GM12878 (cell line): ENCODE results near the gene NMB. TPM values are rescaled to one million over a fixed set of nuclear protein-coding genes. Genes with fewer than 3 reads are reported as not detected.

Experiments
- BHLHE40 ChIP-seq, 2 experiments: fragments of 450-650 bp in 1 of 2; IDR thresholded peaks; 2 replicates each; pipeline ENCODE4 v1.6.1; 2011 to 2017; ENCODE audit warnings: low read depth in 2 of 2, borderline replicate concordance in 1 of 2, improper control_type of control experiment in 1 of 2, low read length in 1 of 2, mild to moderate bottlenecking in 1 of 2
- EGR1 ChIP-seq, 2 experiments: IDR thresholded peaks; 1 replicate in 1 of 2; 2 replicates in 1 of 2; pipeline ENCODE4 v1.6.1; 2011 to 2012; ENCODE audit warnings: low read depth in 2 of 2, low read length in 2 of 2, borderline replicate concordance in 1 of 2, mild to moderate bottlenecking in 1 of 2, moderate library complexity in 1 of 2
- GATAD2B ChIP-seq: fragments of 450-650 bp; conservative IDR thresholded peaks from 2 replicates; pipeline ENCODE4 v1.6.1; 2017; ENCODE audit warnings: low read depth, mild to moderate bottlenecking, moderate library complexity
- HDAC6 ChIP-seq: fragments of 200-600 bp; sonication (generic); IDR thresholded peaks from one replicate; pipeline ENCODE4 v1.8.0; 2017; ENCODE audit warnings: antibody characterized with exemption; ENCODE audit not compliant: unreplicated experiment
- HDGF ChIP-seq: fragments of 450-650 bp; IDR thresholded peaks from 2 replicates; pipeline ENCODE4 v1.6.1; 2016; ENCODE audit warnings: antibody characterized with exemption
- MEF2B ChIP-seq: fragments of 450-650 bp; IDR thresholded peaks from 2 replicates; pipeline ENCODE4 v1.6.1; 2018; ENCODE audit warnings: mild to moderate bottlenecking, moderate library complexity; ENCODE audit not compliant: partially characterized antibody, poor library complexity, severe bottlenecking
- NFYA ChIP-seq: IDR thresholded peaks from 2 replicates; pipeline ENCODE4 v1.6.1; 2011; ENCODE audit warnings: low read depth, mild to moderate bottlenecking, low read length, improper control_type of control experiment, borderline replicate concordance
- NKRF ChIP-seq: fragments of 450-650 bp; conservative IDR thresholded peaks from 2 replicates; pipeline ENCODE4 v1.6.1; 2017; ENCODE audit warnings: mild to moderate bottlenecking, moderate library complexity
- POLR2A ChIP-seq: IDR thresholded peaks from 2 replicates; pipeline ENCODE4 v1.6.1; 2011; ENCODE audit warnings: low read depth, mild to moderate bottlenecking, low read length
- POLR2AphosphoS2 ChIP-seq: IDR thresholded peaks from 2 replicates; pipeline ENCODE4 v1.6.1; 2011; ENCODE audit warnings: low read depth, mild to moderate bottlenecking, low read length, improper control_type of control experiment, moderate library complexity
- STAT3 ChIP-seq: IDR thresholded peaks from 2 replicates; pipeline ENCODE4 v1.6.1; 2011; ENCODE audit warnings: low read depth, low read length, improper control_type of control experiment
- TCF3 ChIP-seq: IDR thresholded peaks from 2 replicates; pipeline ENCODE4 v1.6.1; 2012; ENCODE audit warnings: low read depth, mild to moderate bottlenecking, low read length, borderline replicate concordance; ENCODE audit not compliant: insufficient read depth
- ZBTB40 ChIP-seq: fragments of 450-650 bp; IDR thresholded peaks from 2 replicates; pipeline ENCODE4 v1.6.1; 2016; ENCODE audit warnings: mild to moderate bottlenecking, moderate library complexity, borderline replicate concordance
- ZNF384 ChIP-seq: IDR thresholded peaks from 2 replicates; pipeline ENCODE4 v1.6.1; 2012; ENCODE audit warnings: low read depth, mild to moderate bottlenecking, low read length, improper control_type of control experiment, borderline replicate concordance
- polyA plus RNA-seq, 11 experiments: library from polyadenylated mRNA; depleted of rRNA in 4 of 11; unstranded in 6 of 11; stranded (reverse) in 5 of 11; fragments of >200 nt; fragmentation: Nextera tagmentation in 4 of 11; fragmentation: Illumina TruSeq in 1 of 11; extraction: Ambion mirVana in 4 of 11; extraction: Trizol in 1 of 11; gene quantifications; 1 replicate in 1 of 11; 2 replicates in 10 of 11; pipeline versions ENCODE4 v1.2.1 to v1.2.3, GENCODE V29; 2011 to 2016; ENCODE audit warnings: inconsistent platforms in 2 of 11, missing spikeins in 2 of 11, low read depth in 1 of 11
- total RNA-seq, 4 experiments: library from RNA; depleted of rRNA in 3 of 4; stranded (reverse); fragments of >200 nt in 3 of 4; fragmentation: Illumina TruSeq in 1 of 4; extraction: Trizol in 1 of 4; gene quantifications; 2 replicates each; pipeline versions ENCODE4 v1.2.1 to v1.2.3, GENCODE V29; 2013 to 2021

NMB gene
- total and polyA plus RNA-seq, 10 of the 15 experiments (the other 5 are each of a cell fraction or from before 2014, with no cell fraction given), result 0.32 to 4.1 (median 1.6) TPM

DNA sequence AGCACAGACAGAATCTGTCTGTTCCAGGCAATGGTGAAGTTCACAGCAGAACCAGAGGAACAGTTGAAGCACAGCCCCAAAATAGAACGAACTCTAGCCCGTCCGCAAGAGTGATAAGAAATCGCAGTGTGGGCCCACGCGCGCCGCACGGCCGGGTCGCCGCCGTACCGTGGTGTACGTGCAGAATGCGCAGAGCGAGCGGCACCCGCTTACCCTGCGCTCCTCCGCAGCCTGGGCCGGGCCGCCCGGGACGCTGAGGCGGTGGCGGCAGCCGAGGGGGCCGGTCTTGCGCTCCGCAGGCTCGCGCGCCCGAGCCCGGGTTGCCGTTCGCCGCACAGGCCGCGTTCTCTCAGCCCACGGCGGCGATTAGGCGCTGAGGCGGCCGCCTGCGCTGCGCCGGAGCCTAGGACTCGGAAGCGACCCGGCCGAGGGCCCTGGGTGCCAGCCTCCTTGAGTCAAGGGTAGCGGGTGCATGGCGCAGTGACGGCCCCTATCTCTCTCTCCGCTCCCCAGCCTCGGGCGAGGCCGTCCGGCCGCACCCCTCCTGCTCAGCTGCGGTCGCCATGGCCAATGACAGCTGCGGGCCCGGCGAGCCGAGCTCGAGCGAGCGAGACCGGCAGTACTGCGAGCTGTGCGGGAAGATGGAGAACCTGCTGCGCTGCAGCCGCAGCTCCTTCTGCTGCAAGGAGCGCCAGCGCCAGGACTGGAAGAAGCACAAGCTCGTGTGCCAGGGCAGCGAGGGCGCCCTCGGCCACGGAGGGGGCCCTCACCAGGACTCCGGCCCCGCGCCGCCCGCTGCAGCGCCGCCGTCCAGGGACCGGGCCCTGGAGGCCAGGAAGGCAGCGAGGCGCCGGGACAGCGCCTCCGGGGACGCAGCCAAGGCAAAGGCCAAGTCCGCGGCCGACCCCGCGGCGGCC, 24.4 kb downstream of the NMB start (continued):
- 0 out of 2 replicates have a peak, but pooled peaks have one; percentile 18 for TF ChIP-seq ZBTB40
- no peak for TF ChIP-seq STAT3
- TF ChIP-seq HDAC6, result peak; percentile 69
- no peak for TF ChIP-seq NFYA
- no peak for TF ChIP-seq ZNF384
- TF ChIP-seq HDGF, result no peak
- peak; percentile 64; the same call in 1 of the 2 replicates for TF ChIP-seq GATAD2B
- peak; percentile 67; the same call in 1 of the 2 replicates for TF ChIP-seq NKRF
- no peak for TF ChIP-seq POLR2AphosphoS2
- TF ChIP-seq BHLHE40 (IDR thresholded peaks at IDR 0.05; ENCODE audit: borderline replicate concordance in 1 of 2, low read depth in 2 of 2, low read length in 1 of 2), result peak in 1 of 2 experiments; percentile 45; a peak in 1 of 4 replicates
- TF ChIP-seq POLR2A, result peak; percentile 54
- 0 out of 2 replicates have a peak, but pooled peaks have one; percentile 17 for TF ChIP-seq TCF3
- peak in 1 of 2 experiments; percentile 14; a peak in 1 of 3 replicates for TF ChIP-seq EGR1 (IDR thresholded peaks at IDR 0.05; ENCODE audit: borderline replicate concordance in 1 of 2, low read depth in 2 of 2, low read length in 2 of 2)
- TF ChIP-seq MEF2B, result peak; percentile 27
